ENCODE data around the gene TMEM156.

DNA sequence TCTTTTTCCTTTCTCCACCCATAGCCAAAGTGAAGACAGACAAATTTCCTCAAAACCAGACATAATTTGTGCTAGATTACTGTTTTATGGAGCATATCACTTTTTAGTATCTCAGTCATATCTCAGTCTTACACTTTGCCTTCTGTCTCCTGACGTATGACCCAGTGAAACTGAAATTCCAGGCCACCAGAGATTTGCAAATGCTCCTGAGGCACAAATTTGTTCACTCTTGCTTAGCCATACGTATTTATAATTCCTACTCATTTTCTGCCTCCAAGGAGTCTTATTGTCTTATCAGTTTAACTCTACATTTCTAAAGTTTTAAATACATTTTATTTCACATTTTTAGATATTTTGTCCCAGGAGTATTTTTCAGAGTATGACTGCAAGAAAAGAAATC is 10.0 kb downstream of the TMEM156 start:
- TF ChIP-seq CTCF (IDR thresholded peaks at IDR 0.05): no peak
- TF ChIP-seq POLR2A (IDR thresholded peaks at IDR 0.05): no peak

All from esophagus squamous epithelium (tissue), 4 donors.